WTC11 (cell line): ENCODE measurements around the gene VAMP3.

Experiments used
- JUN ChIP-seq: sonication (generic); formaldehyde crosslinking; IDR thresholded peaks from 2 replicates; pipeline ENCODE4 v1.8.0; 2023; ENCODE audit warnings: mild to moderate bottlenecking, missing genetic modification reagents
- KAT7 ChIP-seq: sonication (generic); formaldehyde crosslinking; IDR thresholded peaks from 2 replicates; pipeline ENCODE4 v1.8.1; 2023; ENCODE audit warnings: missing genetic modification reagents, mild to moderate bottlenecking, borderline replicate concordance
- TF ChIP-seq, protein P1 (sequence below): sonication (generic); formaldehyde crosslinking; IDR thresholded peaks from 2 replicates; pipeline ENCODE4 v1.8.1; 2023; ENCODE audit warnings: mild to moderate bottlenecking, missing genetic modification reagents, borderline replicate concordance
- TF ChIP-seq, protein P2 (sequence below): sonication (generic); formaldehyde crosslinking; IDR thresholded peaks from 2 replicates; pipeline ENCODE4 v1.8.0; 2022; ENCODE audit warnings: mild to moderate bottlenecking, missing genetic modification reagents
- TF ChIP-seq, protein P3 (sequence below): sonication (generic); formaldehyde crosslinking; IDR thresholded peaks from 2 replicates; pipeline ENCODE4 v1.8.1; 2022; ENCODE audit warnings: missing genetic modification reagents, borderline replicate concordance
- TF ChIP-seq, protein P4 (sequence below): sonication (generic); formaldehyde crosslinking; IDR thresholded peaks from 2 replicates; pipeline ENCODE4 v1.8.0; 2022; ENCODE audit warnings: mild to moderate bottlenecking, missing genetic modification reagents
- TF ChIP-seq, protein P5 (sequence below): fragments of 200-600 bp; IDR thresholded peaks from 2 replicates; pipeline ENCODE4 v1.8.0; 2022; ENCODE audit warnings: antibody characterized with exemption

DNA sequence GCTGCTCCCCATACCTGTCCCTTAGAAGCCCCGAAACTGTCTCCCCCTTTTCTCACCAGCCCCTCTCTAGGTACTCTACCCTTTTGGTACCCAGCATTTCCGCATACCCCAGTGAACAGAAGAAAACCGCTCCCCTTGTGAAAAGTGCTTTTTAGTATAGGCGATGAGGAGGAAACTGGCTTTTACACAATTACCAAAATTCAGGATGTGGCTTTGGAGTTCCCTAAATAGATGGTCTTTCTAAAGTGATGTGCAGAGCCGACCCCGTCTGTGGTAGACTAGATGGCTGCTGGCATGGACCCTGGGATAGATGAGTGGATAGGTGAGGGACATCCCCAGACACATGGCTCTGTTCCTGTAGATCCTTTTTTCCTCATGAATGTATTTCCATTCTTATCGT, 10.4 kb downstream of the VAMP3 start:
- TF ChIP-seq, protein P1, sequence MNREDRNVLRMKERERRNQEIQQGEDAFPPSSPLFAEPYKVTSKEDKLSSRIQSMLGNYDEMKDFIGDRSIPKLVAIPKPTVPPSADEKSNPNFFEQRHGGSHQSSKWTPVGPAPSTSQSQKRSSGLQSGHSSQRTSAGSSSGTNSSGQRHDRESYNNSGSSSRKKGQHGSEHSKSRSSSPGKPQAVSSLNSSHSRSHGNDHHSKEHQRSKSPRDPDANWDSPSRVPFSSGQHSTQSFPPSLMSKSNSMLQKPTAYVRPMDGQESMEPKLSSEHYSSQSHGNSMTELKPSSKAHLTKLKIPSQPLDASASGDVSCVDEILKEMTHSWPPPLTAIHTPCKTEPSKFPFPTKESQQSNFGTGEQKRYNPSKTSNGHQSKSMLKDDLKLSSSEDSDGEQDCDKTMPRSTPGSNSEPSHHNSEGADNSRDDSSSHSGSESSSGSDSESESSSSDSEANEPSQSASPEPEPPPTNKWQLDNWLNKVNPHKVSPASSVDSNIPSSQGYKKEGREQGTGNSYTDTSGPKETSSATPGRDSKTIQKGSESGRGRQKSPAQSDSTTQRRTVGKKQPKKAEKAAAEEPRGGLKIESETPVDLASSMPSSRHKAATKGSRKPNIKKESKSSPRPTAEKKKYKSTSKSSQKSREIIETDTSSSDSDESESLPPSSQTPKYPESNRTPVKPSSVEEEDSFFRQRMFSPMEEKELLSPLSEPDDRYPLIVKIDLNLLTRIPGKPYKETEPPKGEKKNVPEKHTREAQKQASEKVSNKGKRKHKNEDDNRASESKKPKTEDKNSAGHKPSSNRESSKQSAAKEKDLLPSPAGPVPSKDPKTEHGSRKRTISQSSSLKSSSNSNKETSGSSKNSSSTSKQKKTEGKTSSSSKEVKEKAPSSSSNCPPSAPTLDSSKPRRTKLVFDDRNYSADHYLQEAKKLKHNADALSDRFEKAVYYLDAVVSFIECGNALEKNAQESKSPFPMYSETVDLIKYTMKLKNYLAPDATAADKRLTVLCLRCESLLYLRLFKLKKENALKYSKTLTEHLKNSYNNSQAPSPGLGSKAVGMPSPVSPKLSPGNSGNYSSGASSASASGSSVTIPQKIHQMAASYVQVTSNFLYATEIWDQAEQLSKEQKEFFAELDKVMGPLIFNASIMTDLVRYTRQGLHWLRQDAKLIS (CRISPR knock-in tag) = no peak
- no peak for TF ChIP-seq KAT7 (CRISPR knock-in tag)
- TF ChIP-seq, protein P2, sequence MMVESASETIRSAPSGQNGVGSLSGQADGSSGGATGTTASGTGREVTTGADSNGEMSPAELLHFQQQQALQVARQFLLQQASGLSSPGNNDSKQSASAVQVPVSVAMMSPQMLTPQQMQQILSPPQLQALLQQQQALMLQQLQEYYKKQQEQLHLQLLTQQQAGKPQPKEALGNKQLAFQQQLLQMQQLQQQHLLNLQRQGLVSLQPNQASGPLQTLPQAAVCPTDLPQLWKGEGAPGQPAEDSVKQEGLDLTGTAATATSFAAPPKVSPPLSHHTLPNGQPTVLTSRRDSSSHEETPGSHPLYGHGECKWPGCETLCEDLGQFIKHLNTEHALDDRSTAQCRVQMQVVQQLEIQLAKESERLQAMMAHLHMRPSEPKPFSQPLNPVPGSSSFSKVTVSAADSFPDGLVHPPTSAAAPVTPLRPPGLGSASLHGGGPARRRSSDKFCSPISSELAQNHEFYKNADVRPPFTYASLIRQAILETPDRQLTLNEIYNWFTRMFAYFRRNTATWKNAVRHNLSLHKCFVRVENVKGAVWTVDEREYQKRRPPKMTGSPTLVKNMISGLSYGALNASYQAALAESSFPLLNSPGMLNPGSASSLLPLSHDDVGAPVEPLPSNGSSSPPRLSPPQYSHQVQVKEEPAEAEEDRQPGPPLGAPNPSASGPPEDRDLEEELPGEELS (CRISPR knock-in tag) = no peak
- TF ChIP-seq, protein P3, sequence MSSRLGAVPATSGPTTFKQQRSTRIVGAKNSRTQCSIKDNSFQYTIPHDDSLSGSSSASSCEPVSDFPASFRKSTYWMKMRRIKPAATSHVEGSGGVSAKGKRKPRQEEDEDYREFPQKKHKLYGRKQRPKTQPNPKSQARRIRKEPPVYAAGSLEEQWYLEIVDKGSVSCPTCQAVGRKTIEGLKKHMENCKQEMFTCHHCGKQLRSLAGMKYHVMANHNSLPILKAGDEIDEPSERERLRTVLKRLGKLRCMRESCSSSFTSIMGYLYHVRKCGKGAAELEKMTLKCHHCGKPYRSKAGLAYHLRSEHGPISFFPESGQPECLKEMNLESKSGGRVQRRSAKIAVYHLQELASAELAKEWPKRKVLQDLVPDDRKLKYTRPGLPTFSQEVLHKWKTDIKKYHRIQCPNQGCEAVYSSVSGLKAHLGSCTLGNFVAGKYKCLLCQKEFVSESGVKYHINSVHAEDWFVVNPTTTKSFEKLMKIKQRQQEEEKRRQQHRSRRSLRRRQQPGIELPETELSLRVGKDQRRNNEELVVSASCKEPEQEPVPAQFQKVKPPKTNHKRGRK = no peak
- TF ChIP-seq, protein P4, sequence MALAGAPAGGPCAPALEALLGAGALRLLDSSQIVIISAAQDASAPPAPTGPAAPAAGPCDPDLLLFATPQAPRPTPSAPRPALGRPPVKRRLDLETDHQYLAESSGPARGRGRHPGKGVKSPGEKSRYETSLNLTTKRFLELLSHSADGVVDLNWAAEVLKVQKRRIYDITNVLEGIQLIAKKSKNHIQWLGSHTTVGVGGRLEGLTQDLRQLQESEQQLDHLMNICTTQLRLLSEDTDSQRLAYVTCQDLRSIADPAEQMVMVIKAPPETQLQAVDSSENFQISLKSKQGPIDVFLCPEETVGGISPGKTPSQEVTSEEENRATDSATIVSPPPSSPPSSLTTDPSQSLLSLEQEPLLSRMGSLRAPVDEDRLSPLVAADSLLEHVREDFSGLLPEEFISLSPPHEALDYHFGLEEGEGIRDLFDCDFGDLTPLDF (CRISPR knock-in tag) = no peak
- TF ChIP-seq, protein P5, sequence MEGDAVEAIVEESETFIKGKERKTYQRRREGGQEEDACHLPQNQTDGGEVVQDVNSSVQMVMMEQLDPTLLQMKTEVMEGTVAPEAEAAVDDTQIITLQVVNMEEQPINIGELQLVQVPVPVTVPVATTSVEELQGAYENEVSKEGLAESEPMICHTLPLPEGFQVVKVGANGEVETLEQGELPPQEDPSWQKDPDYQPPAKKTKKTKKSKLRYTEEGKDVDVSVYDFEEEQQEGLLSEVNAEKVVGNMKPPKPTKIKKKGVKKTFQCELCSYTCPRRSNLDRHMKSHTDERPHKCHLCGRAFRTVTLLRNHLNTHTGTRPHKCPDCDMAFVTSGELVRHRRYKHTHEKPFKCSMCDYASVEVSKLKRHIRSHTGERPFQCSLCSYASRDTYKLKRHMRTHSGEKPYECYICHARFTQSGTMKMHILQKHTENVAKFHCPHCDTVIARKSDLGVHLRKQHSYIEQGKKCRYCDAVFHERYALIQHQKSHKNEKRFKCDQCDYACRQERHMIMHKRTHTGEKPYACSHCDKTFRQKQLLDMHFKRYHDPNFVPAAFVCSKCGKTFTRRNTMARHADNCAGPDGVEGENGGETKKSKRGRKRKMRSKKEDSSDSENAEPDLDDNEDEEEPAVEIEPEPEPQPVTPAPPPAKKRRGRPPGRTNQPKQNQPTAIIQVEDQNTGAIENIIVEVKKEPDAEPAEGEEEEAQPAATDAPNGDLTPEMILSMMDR = no peak
- no peak for TF ChIP-seq JUN (CRISPR knock-in tag)
